H1 (cell line): ENCODE results near the gene SMYD4. TPM values are rescaled to one million over a fixed set of nuclear protein-coding genes. Genes with fewer than 3 reads are reported as not detected.

Source experiments
- CTCF ChIA-PET: fragments of 300-600 bp; sonication (Branson Sonifier 250); formaldehyde crosslinking; loops from one replicate; lab custom pipeline; 2021; ENCODE audit not compliant: partially characterized antibody; lab: Charles Lee
- POLR2A ChIA-PET: fragments of 300-600 bp; sonication (Branson Sonifier 250); formaldehyde crosslinking; loops from one replicate; lab custom pipeline; 2021; ENCODE audit warnings: inconsistent platforms; ENCODE audit not compliant: partially characterized antibody; lab: Charles Lee
- DNase-seq, 2 experiments: peaks; one replicate each; pipeline versions ENCODE4 v3.0.0 to v3.0.0-alpha.2; 2010 to 2022; ENCODE audit warnings: low spot score in 2 of 2, low read depth in 1 of 2, mixed read lengths in 1 of 2
- FAIRE-seq: peaks from 2 replicates; lab custom pipeline; 2011; peaks lifted over from hg19 to GRCh38; lab: Jason Lieb, UNC
- H2AFZ ChIP-seq: 2 replicates; pipeline ENCODE4 v1.8.1; 2012; ENCODE audit warnings: low read length, inconsistent platforms
- H2AK5ac ChIP-seq: 2 replicates; pipeline ENCODE4 v1.6.1; 2013; ENCODE audit warnings: low read depth, low read length
- H2BK120ac ChIP-seq: replicated peaks from 2 replicates; pipeline ENCODE3; 2013; ENCODE audit warnings: low read depth, low read length, inconsistent platforms
- H2BK12ac ChIP-seq: 2 replicates; pipeline ENCODE4 v1.6.1; 2013; ENCODE audit warnings: low read depth, low read length
- H2BK15ac ChIP-seq: 2 replicates; pipeline ENCODE4 v1.6.1; 2013; ENCODE audit warnings: low read length
- H2BK20ac ChIP-seq: 2 replicates; pipeline ENCODE4 v1.6.1; 2013; ENCODE audit warnings: low read length
- H2BK5ac ChIP-seq: 2 replicates; pipeline ENCODE4 v1.6.1; 2013; ENCODE audit warnings: low read depth, low read length
- H3K14ac ChIP-seq: 2 replicates; pipeline ENCODE4 v1.6.1; 2013; ENCODE audit warnings: inconsistent platforms; ENCODE audit not compliant: insufficient read length
- H3K18ac ChIP-seq: 2 replicates; pipeline ENCODE4 v1.6.1; 2013; ENCODE audit warnings: low read length; ENCODE audit errors: extremely low read depth
- H3K23ac ChIP-seq: 2 replicates; pipeline ENCODE4 v1.6.1; 2013; ENCODE audit warnings: inconsistent platforms; ENCODE audit not compliant: insufficient read length
- H3K23me2 ChIP-seq: 2 replicates; pipeline ENCODE4 v1.6.1; 2013; ENCODE audit warnings: low read depth, low read length
- H3K27ac ChIP-seq: 2 replicates; pipeline ENCODE4 v1.6.1; 2011; ENCODE audit warnings: low read depth, low read length, inconsistent platforms
- H3K27me3 ChIP-seq, 4 experiments: replicated peaks in 1 of 4; 1 replicate in 1 of 4; 2 replicates in 3 of 4; pipeline versions ENCODE4 v1.6.1 to v1.8.1; 2011 to 2013; ENCODE audit warnings: low read length in 3 of 4, mild to moderate bottlenecking in 3 of 4, inconsistent platforms in 2 of 4, mixed read lengths in 2 of 4, moderate library complexity in 1 of 4; ENCODE audit not compliant: control insufficient read depth in 3 of 4, insufficient read depth in 3 of 4; ENCODE audit errors: extremely low read depth in 1 of 4
- H3K36me3 ChIP-seq, 4 experiments: 2 replicates each; pipeline versions ENCODE4 v1.6.1 to v1.8.1; 2011 to 2013; ENCODE audit warnings: mild to moderate bottlenecking in 4 of 4, low read length in 3 of 4, moderate library complexity in 2 of 4, control low read depth in 1 of 4, inconsistent platforms in 1 of 4; ENCODE audit not compliant: insufficient read depth in 4 of 4, control insufficient read depth in 2 of 4
- H3K4ac ChIP-seq: replicated peaks from 2 replicates; pipeline ENCODE3; 2013; ENCODE audit warnings: low read length, low read depth, mixed read lengths, inconsistent platforms; ENCODE audit not compliant: insufficient read length
- H3K4me1 ChIP-seq, 4 experiments: replicated peaks in 1 of 4; 1 replicate in 1 of 4; 2 replicates in 3 of 4; pipeline versions ENCODE4 v1.6.1 to v1.8.1; 2011 to 2013; ENCODE audit warnings: low read length in 3 of 4, inconsistent platforms in 2 of 4, mixed read lengths in 1 of 4; ENCODE audit not compliant: insufficient read depth in 4 of 4, control insufficient read depth in 3 of 4
- H3K4me2 ChIP-seq, 2 experiments: 2 replicates each; pipeline versions ENCODE4 v1.6.1 to v1.8.1; 2011 to 2013; ENCODE audit warnings: low read depth in 2 of 2, low read length in 2 of 2, control low read depth in 1 of 2, inconsistent platforms in 1 of 2, mild to moderate bottlenecking in 1 of 2; ENCODE audit not compliant: insufficient read depth in 1 of 2
- H3K4me3 ChIP-seq, 4 experiments: fragments of 200-600, 300-600 bp in 1 of 4; sonication (generic), shearing (Covaris generic), sonication (Bioruptor Twin) in 1 of 4; 2 replicates each; pipeline versions ENCODE4 v1.5.1 to v1.8.1; 2011 to 2016; ENCODE audit warnings: low read length in 4 of 4, low read depth in 3 of 4, control low read depth in 2 of 4, inconsistent platforms in 2 of 4, mild to moderate bottlenecking in 2 of 4, mixed read lengths in 1 of 4, moderate library complexity in 1 of 4; ENCODE audit not compliant: insufficient read depth in 2 of 4; ENCODE audit errors: extremely low read depth in 1 of 4
- H3K56ac ChIP-seq: replicated peaks from 2 replicates; pipeline ENCODE3; 2013; ENCODE audit warnings: low read depth, mild to moderate bottlenecking, mixed read lengths, low read length, inconsistent platforms; ENCODE audit not compliant: insufficient read length
- H3K79me1 ChIP-seq: 2 replicates; pipeline ENCODE4 v1.6.1; 2013; ENCODE audit warnings: low read depth, low read length, control low read depth
- H3K79me2 ChIP-seq, 2 experiments: 2 replicates each; pipeline versions ENCODE4 v1.6.1 to v1.8.1; 2012 to 2013; ENCODE audit warnings: low read length in 2 of 2, mild to moderate bottlenecking in 2 of 2, inconsistent platforms in 1 of 2; ENCODE audit not compliant: insufficient read depth in 2 of 2, control insufficient read depth in 1 of 2
- H3K9ac ChIP-seq, 4 experiments: replicated peaks in 1 of 4; 1 replicate in 1 of 4; 2 replicates in 3 of 4; pipeline versions ENCODE4 v1.6.1 to v1.8.1; 2011 to 2013; ENCODE audit warnings: low read depth in 3 of 4, low read length in 3 of 4, control low read depth in 2 of 4, mild to moderate bottlenecking in 2 of 4, moderate library complexity in 2 of 4, inconsistent platforms in 1 of 4; ENCODE audit errors: extremely low read depth in 1 of 4
- H3K9me3 ChIP-seq, 2 experiments: 2 replicates each; pipeline versions ENCODE4 v1.6.1 to v1.8.1; 2012 to 2013; ENCODE audit warnings: mild to moderate bottlenecking in 2 of 2, moderate library complexity in 2 of 2, control low read depth in 1 of 2, inconsistent platforms in 1 of 2, low read depth in 1 of 2, low read length in 1 of 2, mixed read lengths in 1 of 2; ENCODE audit not compliant: insufficient read depth in 2 of 2
- H4K20me1 ChIP-seq, 2 experiments: replicated peaks in 1 of 2; 2 replicates each; pipeline versions ENCODE3 to v1.8.1; 2011 to 2013; ENCODE audit warnings: inconsistent platforms in 2 of 2, low read length in 2 of 2, mild to moderate bottlenecking in 1 of 2; ENCODE audit not compliant: insufficient read depth in 2 of 2, control insufficient read depth in 1 of 2
- H4K5ac ChIP-seq: 2 replicates; pipeline ENCODE4 v1.6.1; 2013; ENCODE audit warnings: low read length, low read depth, mixed read lengths, inconsistent platforms; ENCODE audit not compliant: insufficient read length
- H4K8ac ChIP-seq: 2 replicates; pipeline ENCODE4 v1.8.0; 2013; ENCODE audit warnings: mild to moderate bottlenecking, moderate library complexity, low read length, inconsistent platforms; ENCODE audit not compliant: insufficient read depth; ENCODE audit errors: extremely low read depth
- H4K91ac ChIP-seq: replicated peaks from 2 replicates; pipeline ENCODE3; 2013; ENCODE audit warnings: low read length, mixed read lengths, inconsistent platforms; ENCODE audit not compliant: insufficient read length
- BRCA1 ChIP-seq: IDR thresholded peaks from 2 replicates; pipeline ENCODE4 v1.6.1; 2012; ENCODE audit warnings: low read depth, low read length, improper control_type of control experiment
- FOSL1 ChIP-seq: IDR thresholded peaks from 2 replicates; pipeline ENCODE4 v1.6.1; 2011; ENCODE audit warnings: mild to moderate bottlenecking, low read depth, low read length, moderate library complexity; ENCODE audit not compliant: insufficient read depth
- HDAC6 ChIP-seq: IDR thresholded peaks from one replicate; pipeline ENCODE4 v1.7.1; 2012; ENCODE audit warnings: low read depth, mild to moderate bottlenecking, inconsistent platforms, low read length, moderate library complexity
- KDM5A ChIP-seq: fragments of 200-600 bp; IDR thresholded peaks from 2 replicates; pipeline ENCODE4 v1.7.1; 2012; ENCODE audit warnings: mild to moderate bottlenecking, low read length, inconsistent platforms, mixed read lengths
- MAFK ChIP-seq: IDR thresholded peaks from 2 replicates; pipeline ENCODE4 v1.6.1; 2012; ENCODE audit warnings: low read depth, mild to moderate bottlenecking, improper control_type of control experiment, low read length
- NANOG ChIP-seq: IDR thresholded peaks from 2 replicates; pipeline ENCODE4 v1.6.1; 2011; ENCODE audit warnings: low read length, low read depth, mild to moderate bottlenecking, inconsistent platforms; ENCODE audit not compliant: insufficient read depth, poor library complexity, severe bottlenecking
- PHF8 ChIP-seq: fragments of 200-600 bp; sonication (generic); conservative IDR thresholded peaks from 2 replicates; pipeline ENCODE4 v1.7.1; 2012; ENCODE audit warnings: low read depth, mild to moderate bottlenecking, inconsistent platforms, low read length, moderate library complexity
- POLR2A ChIP-seq, 2 experiments: IDR thresholded peaks; 1 replicate in 1 of 2; 2 replicates in 1 of 2; pipeline ENCODE4 v1.6.1; 2011; ENCODE audit warnings: low read depth in 2 of 2, low read length in 2 of 2, mild to moderate bottlenecking in 2 of 2; ENCODE audit errors: control extremely low read depth in 1 of 2
- SUZ12 ChIP-seq: fragments of 200-600 bp; sonication (generic); IDR thresholded peaks from 2 replicates; pipeline ENCODE4 v1.6.1; 2012; ENCODE audit warnings: mild to moderate bottlenecking, inconsistent platforms, low read length, moderate library complexity, mixed read lengths
- TAF1 ChIP-seq: IDR thresholded peaks from 2 replicates; pipeline ENCODE4 v1.6.1; 2011; ENCODE audit warnings: mild to moderate bottlenecking, low read depth, low read length
- USF2 ChIP-seq: IDR thresholded peaks from 2 replicates; pipeline ENCODE4 v1.6.1; 2011; ENCODE audit warnings: low read length, improper control_type of control experiment
- WGBS, 2 experiments: shearing (Covaris generic) in 1 of 2; methylation state at CpG; one replicate each; pipeline versions ENCODE4 v1.1.6 to v1.1.7; 2013 to 2015; ENCODE audit warnings: low lambda C conversion rate in 2 of 2, mixed read lengths in 2 of 2, inconsistent platforms in 1 of 2, low coverage in 1 of 2, missing lambda C conversion rate in 1 of 2; ENCODE audit not compliant: insufficient replicate concordance in 2 of 2, insufficient coverage in 1 of 2, insufficient read length in 1 of 2; ENCODE audit errors: extremely low coverage in 1 of 2, missing lambda C conversion rate in 1 of 2; 5-methylcytosine and 5-hydroxymethylcytosine counted together
- polyA plus RNA-seq, 7 experiments: library from polyadenylated mRNA; depleted of rRNA in 3 of 7; stranded (reverse) in 5 of 7; unstranded in 2 of 7; fragments of >200 nt in 5 of 7; fragments of 200-250 nt in 2 of 7; gene quantifications; 1 replicate in 5 of 7; 2 replicates in 1 of 7; 4 replicates in 1 of 7; pipeline versions ENCODE4 v1.2.1 to v1.2.3, GENCODE V29; 2011 to 2013; ENCODE audit warnings: missing spikeins in 2 of 7, mixed read lengths in 2 of 7
- total RNA-seq: library from RNA; stranded (reverse); fragmentation: NEBNext Ultra II Directional; extraction: Animal tissue kit (Norgen Biotek cat#: 25700); gene quantifications from 2 replicates; pipeline ENCODE4 v1.2.1, GENCODE V29; 2021
- TF ChIP-seq, protein P1 (sequence below): IDR thresholded peaks from 2 replicates; pipeline ENCODE4 v1.6.1; 2012; ENCODE audit warnings: low read length, inconsistent platforms

Gene SMYD4
- total and polyA plus RNA-seq, 2 of the 8 experiments (the other 6 are each of a cell fraction or from before 2014, with no cell fraction given), result 10.5 to 23.4 TPM

- Histone ChIP-seq H2AFZ (no peak overlapping the region), H4K8ac (no peak overlapping the region), H3K4me3 (no peak overlapping the region), H2AK5ac (no peak overlapping the region), H3K9ac (no peak overlapping the region), H3K23ac (no peak overlapping the region), H4K91ac (no peak overlapping the region), H3K9me3 (no peaks in the 10 kb centered on the region), H3K4me2 (no peak overlapping the region), H3K14ac (no peak overlapping the region), H3K56ac (no peak overlapping the region), H3K79me1 (no peaks in the 10 kb centered on the region; the same call in 1 of the 2 replicates), H2BK5ac (no peak overlapping the region), H4K5ac (no peak overlapping the region), H3K27me3 (no peaks in the 10 kb centered on the region), H3K27ac (no peak overlapping the region), H3K23me2 (no peaks in the 10 kb centered on the region), H2BK15ac (no peak overlapping the region), H2BK120ac (no peak overlapping the region), H3K4ac (no peak overlapping the region), H4K20me1 (no peaks in the 10 kb centered on the region), H3K18ac (no peak overlapping the region), H3K79me2 (no peaks in the 10 kb centered on the region), H3K36me3 (peaks cover 0 to 28% (median 15%) of the 10 kb centered on the region in 4 experiments; a peak in 7 of 8 replicates), H2BK20ac (no peak overlapping the region), H3K4me1 (no peaks in the 10 kb centered on the region), H2BK12ac (no peak overlapping the region)
- ChIA-PET POLR2A (interaction anchor here (0.8 to 1.2 kb wide), 3 partner anchors 20 to 81 kb away, joined by 3 read pairs; no protein-coding TSS in a partner anchor), CTCF (interaction anchor here (1.1 to 2.0 kb wide), 7 partner anchors 12 to 128 kb away, joined by 3 to 11 read pairs (median 4); no protein-coding TSS in a partner anchor)
- FAIRE-seq (no peak), DNase-seq (no peak)
- WGBS, 2 experiments, result 77% methylated on average over 3 of the region's 3 CpGs; no CpG with 5 or more reads in 1 of the 2 experiments
- TF ChIP-seq FOSL1 (no peak), HDAC6 (no peak), BRCA1 (no peak), PHF8 (no peak), TAF1 (no peak), MAFK (no peak), SUZ12 (no peak), POLR2A (IDR thresholded peaks at IDR 0.05; ENCODE audit: control extremely low read depth in 1 of 2, low read depth in 2 of 2, low read length in 2 of 2) (no peak), KDM5A (no peak), NANOG (no peak), USF2 (no peak)
- TF ChIP-seq, protein P1, sequence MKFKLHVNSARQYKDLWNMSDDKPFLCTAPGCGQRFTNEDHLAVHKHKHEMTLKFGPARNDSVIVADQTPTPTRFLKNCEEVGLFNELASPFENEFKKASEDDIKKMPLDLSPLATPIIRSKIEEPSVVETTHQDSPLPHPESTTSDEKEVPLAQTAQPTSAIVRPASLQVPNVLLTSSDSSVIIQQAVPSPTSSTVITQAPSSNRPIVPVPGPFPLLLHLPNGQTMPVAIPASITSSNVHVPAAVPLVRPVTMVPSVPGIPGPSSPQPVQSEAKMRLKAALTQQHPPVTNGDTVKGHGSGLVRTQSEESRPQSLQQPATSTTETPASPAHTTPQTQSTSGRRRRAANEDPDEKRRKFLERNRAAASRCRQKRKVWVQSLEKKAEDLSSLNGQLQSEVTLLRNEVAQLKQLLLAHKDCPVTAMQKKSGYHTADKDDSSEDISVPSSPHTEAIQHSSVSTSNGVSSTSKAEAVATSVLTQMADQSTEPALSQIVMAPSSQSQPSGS, result no peak
Measured at GRCh38 chr17:1797323-1797722, 32.4 kb downstream of the SMYD4 start.
